ENCODE results near the gene ACE.

Gene ACE

DNA sequence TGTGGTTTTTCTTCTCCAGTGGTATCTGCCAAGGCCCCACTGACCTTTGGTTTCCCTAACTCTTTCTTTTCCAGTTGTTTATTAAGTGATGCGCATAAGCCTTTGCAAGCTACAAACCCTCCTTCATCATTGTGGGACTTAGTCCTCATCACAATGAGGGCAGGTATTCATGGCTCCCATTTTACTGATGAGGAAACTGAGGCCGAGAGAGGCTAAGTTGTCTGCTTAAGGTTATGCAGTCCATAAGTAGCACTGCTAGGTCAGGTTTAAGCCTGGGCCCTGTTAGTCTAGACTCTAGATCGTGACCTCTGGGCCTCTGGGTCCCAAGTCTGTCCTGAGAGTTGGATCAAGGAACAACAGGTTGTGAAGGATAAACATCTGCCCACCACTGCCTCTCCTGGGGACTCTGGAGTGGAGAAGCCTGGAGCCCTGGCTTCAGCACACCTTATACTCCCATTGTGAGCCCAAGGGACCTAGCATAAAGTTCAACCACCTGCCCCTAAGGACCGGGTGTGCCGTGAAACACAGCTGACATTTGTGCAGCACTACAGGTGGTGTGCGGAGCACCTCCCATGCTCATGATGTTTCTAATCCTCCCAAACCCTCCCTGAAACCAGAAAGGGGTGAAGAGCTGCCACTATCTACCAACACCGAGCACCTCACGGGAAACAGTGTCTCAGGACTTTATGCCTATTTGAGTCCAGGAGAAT, 41.1 kb downstream of the ACE start:
- no peak for DNase-seq

DNA sequence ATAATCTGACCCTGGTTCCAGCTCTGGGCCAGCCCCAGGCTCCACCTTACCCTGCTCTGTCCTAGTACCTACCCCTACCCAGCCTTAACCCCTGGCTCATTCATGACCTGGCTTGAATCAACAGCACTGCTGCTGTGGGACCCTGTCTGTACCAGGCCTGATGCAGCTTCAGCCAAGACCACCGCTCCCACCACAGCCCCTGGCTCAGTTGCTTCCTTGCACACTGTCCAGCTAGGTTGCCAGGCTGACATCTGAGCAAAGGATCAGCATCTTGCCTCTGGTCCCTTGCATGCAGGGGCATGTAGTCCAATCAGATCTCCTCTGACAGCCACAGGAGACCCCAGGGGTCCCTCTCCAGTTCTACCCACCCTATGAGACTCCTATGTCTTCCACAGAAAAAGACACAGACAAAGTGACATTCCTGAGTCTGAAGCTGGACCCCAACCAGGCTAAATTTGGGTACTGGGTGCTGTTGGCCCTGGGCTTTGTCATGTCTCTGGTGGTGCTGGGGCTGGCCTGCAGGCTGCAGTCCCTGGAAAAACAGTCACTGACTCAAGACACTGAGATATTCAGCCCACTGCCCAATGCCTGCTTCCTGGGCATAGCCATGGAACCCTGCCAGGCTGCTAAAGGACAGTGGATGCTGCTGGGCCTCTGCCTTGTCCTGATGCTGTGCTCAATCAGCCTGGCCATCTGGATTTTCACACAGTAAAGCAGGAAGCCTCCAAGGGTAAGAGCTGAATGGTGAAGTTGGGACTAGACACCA, 42.4 kb downstream of the ACE start:
- DNase-seq: no peak

DNA sequence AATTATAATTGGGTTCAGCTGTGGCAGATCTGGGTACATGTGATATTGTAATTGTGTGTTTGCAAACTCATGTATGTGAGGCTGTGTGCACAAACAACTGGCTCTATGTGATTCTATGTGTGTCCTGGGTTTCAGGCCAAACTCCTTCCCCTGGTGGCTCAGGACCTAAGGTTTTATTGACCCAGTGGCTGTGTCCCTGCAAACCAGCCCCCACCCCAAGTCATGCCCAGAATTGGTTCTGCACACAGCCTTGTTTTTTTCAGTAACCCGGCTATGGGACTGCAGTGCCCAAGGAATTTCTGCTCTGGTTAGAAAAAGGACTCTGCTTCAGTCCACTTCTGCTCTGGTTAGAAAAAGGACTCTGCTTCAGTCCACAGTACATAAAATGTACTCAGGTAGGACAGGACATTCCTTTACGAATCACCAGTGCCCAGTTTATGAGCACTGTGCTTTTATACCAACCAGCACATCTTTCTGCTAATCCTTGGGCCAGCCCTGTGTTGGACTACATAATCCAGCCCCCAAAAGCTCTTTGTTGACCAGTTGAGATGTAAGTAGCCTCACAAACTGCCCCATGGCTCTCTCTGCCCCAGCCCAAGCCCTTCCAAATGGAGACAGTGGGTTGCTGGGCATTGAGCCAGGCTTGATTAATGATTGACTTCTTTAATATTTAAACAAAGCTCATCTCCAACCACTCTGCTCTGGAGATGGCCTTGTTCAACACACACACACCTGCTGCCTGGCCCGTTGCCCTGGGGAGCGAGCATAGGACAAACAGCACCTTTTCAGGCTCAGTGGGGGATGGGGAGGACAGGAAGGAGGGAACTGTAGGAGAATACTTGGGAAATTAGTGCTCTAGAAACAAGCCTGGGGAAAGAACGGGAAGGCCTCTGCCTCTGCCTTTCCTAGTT, 43.4 kb downstream of the ACE start:
- DNase-seq: no peak

DNA sequence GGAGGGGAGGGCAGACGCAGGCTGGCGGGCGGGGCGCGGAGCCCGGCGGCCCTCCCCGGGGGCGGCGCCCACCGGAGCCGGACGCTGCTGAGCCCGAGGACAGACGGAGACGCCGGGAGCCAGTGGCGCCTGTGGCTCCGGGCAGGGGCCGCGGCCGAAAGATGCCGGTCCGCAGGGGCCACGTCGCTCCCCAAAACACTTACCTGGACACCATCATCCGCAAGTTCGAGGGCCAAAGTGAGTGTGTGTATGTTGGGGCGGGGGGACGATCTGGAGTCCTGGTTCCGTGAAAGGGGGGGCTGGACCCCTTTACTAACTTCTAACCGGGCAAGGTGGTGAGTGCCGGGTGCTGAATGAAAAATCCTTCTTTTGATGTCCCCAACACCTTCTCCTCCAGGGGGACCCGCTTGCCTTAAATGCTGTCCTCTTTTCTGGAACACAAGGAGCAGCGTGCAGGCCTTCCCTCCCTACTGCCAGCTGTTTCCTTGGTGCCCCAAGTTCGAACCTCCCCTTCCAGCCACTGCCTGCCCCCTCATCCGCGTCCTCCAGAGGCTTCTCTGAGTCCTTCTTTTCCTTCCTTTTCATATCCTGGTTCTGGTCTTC, 46.5 kb downstream of the ACE start, which contains the start of gene KCNH6:
Gene KCNH6 (plus strand): TSS at position 106 of the 603 bp plus-strand sequence. CDS start 56 bp downstream, at position 162.
- DNase-seq: no peak

DNA sequence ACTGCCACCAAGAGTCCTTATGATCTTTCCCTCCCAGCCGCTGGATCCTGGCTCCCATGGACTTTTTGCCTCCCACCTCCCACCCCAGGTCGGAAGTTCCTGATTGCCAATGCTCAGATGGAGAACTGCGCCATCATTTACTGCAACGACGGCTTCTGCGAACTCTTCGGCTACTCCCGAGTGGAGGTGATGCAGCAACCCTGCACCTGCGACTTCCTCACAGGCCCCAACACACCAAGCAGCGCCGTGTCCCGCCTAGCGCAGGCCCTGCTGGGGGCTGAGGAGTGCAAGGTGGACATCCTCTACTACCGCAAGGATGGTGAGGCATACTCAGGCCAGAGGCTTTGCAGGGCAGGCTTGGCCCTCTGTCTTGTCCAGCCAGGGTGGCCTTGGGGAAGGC, 47.2 kb downstream of the ACE start:
- no peak for DNase-seq

DNA sequence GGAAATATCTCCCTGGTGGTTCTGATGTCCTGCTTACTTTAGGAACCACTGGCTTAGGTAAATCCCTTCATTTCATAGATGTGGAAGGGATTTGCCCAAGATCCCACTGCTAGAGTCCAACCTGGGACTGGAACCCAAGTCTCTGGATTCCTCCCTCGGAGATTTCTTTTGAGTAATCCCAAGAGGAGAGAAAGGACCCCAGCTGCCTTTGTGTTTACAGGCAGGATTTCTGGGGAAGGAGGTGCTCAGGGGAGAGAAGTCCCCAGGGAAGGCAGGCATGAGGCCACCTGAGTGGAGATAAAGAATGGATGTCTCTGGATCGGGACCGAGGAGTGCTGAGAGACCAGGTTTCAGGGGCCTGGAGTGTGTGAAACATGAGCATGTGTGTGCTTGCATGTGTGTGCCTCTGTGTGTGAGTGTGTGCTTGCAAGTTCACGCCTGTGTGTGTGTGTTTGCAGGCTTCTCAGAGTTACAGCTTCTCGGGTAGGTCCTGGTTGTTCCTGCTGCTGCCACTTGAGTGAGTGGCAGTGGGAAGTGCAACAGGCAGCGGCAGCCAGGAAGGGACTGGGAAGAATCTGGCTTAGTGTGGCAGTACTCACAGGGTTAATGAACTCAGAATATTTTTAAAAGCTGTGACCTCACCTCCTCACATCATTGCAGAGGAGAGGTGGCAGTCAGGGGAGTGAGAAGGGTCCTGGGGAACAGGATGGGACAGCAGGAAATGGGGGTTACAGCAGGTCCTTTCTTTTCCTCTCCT, 48.5 kb downstream of the ACE start:
- no peak for DNase-seq

DNA sequence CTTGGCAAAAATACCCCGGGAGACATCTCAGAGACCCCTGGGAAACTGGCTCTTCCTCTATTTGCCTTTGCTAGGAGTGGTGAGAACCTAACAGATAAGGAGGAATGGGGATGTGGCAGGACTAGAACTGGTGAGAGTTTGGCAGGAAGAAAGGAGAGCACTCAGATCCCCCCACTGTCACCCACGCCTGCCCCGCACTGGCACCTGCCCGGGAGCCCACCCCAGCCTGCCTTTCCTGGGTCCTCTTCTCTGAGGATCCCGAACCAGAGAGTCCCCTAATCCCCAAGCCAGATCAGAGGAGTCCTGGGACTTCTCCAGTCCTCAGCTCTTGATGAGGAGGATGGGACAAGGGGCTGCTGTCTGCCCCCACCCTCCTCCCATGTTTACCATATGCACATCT, 50.0 kb downstream of the ACE start:
- no peak for DNase-seq

DNA sequence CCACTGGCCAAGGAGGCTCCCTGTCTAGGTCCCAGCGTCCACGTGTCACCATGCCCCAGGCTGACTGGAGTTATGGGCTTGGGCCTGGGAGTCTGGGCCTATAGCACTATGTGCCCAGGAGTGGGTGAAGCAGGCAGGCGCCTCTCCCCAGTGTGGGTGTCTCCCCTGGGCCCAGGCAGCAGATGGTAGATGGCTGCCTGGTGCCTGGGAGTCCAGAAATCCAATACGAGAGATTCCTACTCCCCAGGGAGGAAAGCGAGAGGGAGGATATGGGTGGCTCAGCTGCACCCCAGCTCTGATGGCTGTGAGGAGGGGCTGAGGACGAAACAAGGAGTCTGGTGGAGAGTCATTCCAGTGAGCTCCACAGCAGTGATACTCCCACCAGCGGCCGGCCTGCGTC, 51.3 kb downstream of the ACE start:
- DNase-seq: no peak

DNA sequence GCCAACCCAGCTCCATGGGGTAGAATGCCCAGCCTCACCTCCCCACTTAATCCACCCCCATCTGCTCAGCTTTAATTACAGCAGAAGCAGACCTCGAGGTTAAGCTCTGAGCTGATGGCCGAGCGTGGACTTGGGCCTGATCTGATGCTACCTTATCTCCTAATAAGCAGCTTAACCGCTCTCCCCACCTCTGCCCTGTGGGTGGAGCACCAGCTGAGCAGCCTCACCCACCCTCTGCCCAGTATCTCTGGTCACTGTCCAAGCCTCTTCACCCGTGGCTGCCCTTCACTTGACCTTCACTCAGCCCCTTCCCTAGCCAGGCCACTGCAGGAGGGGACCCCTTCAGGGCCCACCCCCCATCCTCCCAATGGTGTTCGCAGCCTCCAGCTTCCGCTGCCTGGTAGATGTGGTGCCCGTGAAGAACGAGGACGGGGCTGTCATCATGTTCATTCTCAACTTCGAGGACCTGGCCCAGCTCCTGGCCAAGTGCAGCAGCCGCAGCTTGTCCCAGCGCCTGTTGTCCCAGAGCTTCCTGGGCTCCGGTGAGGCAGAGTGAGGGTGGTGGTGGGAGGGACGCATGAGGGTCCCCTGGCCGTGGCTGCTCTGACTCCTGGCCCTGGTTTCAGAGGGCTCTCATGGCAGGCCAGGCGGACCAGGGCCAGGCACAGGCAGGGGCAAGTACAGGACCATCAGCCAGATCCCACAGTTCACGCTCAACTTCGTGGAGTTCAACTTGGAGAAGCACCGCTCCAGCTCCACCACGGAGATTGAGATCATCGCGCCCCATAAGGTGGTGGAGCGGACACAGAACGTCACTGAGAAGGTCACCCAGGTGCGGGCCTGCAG, 53.1 kb downstream of the ACE start:
- DNase-seq: no peak

DNA sequence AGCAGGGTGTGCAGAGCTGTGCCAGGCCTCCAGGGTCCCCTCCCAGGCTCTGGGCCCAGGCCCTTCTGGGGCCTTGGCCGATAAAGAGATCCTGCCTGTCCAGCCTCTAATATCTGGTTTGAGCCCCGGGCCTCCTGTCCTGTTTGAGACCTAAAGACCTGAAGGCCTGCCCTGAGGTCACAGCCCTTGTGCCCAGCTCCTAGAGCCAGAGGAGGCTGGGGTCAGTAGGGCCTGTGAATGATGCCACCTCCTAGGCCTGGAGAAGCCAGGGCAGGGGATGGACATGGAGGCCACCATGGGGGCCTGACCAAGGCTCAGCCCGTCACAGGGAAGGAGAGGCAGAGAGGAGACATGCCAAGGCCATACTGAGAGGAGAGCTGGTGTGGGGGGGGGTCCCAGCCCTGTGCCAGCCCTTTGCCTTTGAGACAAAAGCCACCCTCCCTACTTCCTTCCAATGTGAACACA, 53.7 kb downstream of the ACE start:
- DNase-seq: no peak

DNA sequence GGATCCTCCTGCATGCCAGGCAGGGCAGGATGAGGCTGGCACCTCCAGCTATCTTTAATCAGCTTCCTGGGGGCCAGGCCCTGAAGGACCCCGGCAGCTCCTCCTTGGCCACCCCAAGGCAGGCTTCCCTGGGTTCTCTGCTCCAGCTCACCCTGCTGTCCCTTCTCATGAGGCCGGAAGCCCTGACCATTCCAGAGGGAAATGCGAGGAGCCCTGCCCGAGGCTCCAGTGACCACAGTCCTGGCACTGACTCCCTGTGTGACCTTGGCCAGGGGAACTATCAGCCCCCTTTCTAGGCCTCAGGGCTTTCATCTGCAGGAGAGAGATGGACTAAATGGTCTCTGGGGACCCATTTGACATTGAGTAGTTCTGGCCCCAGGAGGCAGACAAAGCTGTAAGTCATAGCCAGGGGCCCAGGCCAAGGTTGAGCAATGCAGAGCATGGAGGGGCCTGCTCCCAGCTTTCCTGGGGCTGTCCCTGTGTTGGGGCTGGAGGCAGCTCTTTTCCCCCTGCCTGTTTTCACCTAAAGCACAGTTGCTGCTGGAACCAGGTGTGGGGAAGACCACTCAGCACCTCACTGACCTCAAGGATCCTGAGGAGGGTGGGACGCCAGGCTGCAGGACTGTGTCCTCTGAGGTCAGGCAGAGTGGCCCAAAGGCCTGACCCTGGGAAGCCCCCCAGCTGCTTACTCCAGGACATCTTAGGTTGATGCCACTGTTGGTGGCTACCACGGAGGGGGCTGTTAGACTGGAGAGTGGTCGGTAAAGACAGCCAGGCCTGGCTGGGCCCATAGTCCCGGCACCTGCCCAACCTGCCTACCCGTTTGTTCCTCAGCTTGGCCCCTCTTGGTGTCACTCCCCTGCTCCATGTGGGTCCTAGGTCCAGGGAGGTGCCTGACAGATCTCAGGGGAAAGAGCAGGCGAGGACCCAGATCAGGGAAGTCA, 54.4 kb downstream of the ACE start:
- DNase-seq: no peak

DNA sequence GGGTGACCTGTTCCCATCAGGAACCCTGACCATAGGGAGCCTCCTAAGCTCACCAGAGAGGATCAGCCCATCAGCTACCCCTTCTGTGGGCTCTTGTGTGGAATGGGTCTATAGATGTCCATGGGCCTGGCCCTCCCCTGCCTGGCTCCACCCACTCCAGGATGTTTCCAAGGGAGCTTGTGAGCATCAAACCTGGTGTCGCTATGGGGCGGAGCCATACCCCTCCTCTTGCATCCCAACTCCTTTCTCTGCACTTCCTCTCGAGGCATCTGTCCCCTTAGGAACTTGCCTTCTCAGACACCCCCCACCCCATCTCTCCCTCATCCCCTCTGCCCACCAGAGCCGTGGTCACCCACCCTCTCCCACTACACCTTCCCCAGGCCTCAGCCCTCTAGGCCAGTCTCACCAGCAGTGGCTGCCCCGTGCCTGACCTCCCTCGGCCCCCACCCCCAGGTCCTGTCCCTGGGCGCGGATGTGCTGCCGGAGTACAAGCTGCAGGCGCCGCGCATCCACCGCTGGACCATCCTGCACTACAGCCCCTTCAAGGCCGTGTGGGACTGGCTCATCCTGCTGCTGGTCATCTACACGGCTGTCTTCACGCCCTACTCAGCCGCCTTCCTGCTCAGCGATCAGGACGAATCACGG, 56.7 kb downstream of the ACE start:
- no peak for DNase-seq

DNA sequence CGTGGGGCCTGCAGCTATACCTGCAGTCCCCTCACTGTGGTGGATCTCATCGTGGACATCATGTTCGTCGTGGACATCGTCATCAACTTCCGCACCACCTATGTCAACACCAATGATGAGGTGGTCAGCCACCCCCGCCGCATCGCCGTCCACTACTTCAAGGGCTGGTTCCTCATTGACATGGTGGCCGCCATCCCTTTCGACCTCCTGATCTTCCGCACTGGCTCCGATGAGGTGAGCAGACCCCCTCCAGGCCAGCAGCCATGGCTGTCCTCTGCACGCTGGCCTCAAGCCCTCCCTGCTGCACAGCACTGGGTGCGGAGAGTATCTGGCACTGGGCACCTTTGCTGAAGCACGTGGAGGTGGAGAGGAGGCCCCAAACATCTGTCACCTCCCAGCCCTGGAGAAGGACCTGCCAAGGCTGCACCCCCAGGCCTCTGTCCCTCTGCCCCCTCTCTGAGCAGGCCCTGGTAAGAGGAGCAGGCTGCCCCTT, 57.3 kb downstream of the ACE start:
- DNase-seq: no peak

DNA sequence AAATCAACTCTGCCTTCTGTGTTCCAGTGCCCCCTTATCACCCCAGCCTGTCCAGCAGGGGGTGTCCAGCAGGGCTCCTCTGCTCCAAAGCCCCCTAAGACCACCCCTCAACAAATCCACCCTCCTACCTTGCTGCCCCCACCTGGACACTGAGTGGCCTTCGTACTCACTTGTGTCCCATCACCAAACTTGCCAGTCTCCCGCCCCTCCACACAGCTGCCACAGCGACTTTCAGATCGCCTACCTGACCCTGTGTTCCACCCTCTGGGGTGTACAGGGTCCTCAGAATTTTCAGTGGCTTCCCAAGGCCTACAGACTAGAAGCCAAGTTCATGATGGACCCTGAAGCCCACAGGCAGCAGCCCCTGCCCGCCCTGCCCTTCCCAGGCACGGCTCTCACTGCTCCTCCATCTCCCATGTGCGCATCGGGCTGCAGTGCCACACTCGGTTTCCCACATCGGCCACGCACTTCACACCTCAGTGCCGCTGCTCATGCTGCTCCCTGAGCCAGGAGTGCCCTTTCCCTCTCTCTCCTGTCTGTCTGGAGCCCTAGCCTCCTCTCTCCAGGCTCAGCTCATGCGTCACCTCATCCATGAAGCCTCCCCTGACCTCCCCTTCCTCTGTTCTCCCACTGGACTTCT, 58.1 kb downstream of the ACE start:
- no peak for DNase-seq

DNA sequence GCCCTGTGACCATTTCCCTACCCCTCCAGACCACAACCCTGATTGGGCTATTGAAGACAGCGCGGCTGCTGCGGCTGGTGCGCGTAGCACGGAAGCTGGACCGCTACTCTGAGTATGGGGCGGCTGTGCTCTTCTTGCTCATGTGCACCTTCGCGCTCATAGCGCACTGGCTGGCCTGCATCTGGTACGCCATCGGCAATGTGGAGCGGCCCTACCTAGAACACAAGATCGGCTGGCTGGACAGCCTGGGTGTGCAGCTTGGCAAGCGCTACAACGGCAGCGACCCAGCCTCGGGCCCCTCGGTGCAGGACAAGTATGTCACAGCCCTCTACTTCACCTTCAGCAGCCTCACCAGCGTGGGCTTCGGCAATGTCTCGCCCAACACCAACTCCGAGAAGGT, 58.8 kb downstream of the ACE start:
- DNase-seq: no peak

DNA sequence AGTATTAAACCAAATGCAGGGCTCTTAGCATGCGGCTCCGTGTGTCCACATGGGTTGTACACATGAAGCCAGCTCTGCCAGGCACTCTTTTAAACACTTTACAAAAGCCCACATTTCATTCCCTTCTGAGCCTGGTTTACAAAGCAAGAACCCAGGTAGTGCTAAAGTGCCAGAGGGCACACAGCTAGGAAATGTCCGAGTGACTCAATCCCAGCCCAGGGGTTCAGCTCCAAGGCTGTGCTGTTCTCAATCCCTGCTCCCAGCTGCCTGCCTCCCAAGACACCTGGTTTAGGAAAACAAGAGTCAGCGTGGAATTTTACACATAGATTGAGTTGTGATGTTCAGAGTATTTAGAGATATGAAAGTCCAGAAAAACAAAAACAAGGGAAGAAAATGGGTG, 60.1 kb downstream of the ACE start:
- no peak for DNase-seq

DNA sequence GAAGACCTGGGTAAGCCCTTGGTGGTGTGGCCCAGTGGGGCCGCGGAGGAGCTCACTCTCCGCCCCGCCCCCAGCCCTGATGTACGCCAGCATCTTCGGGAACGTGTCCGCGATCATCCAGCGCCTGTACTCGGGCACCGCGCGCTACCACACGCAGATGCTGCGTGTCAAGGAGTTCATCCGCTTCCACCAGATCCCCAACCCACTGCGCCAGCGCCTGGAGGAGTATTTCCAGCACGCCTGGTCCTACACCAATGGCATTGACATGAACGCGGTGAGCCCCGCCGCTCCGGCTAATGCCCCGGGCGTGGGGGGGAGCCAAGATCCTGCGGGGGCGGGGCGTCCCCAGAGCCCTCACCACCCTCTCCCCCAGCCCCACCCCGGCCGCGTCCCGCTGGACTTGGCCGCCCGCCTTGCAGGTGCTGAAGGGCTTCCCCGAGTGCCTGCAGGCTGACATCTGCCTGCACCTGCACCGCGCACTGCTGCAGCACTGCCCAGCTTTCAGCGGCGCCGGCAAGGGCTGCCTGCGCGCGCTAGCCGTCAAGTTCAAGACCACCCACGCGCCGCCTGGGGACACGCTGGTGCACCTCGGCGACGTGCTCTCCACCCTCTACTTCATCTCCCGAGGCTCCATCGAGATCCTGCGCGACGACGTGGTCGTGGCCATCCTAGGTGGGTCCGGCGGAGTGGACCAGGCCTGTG, 61.3 kb downstream of the ACE start:
- no peak for DNase-seq
